Fibroblast of lung (primary cell): ENCODE results near the gene DSP. TPM values are rescaled to one million over a fixed set of nuclear protein-coding genes. Genes with fewer than 3 reads are reported as not detected.

Experiments
- DNase-seq, 2 donors: peaks; one replicate each; pipeline versions ENCODE4 v3.0.0 to v3.0.0-alpha.2; 2010; ENCODE audit warnings: low read depth in 2 of 2
- H2AFZ ChIP-seq: 2 replicates; pipeline ENCODE4 v1.5.1; 2012; ENCODE audit warnings: low read length, control low read depth, inconsistent platforms
- H3K27ac ChIP-seq: 2 replicates; pipeline ENCODE4 v1.5.1; 2011; ENCODE audit warnings: low read length, control low read depth; ENCODE audit not compliant: insufficient read depth
- H3K27me3 ChIP-seq: 2 replicates; pipeline ENCODE4 v1.5.1; 2011; ENCODE audit warnings: mild to moderate bottlenecking, low read length; ENCODE audit not compliant: control insufficient read depth, insufficient read depth
- H3K36me3 ChIP-seq: 2 replicates; pipeline ENCODE4 v1.5.1; 2011; ENCODE audit warnings: low read length; ENCODE audit not compliant: control insufficient read depth, insufficient read depth
- H3K4me1 ChIP-seq: 2 replicates; pipeline ENCODE4 v1.5.1; 2011; ENCODE audit warnings: low read length; ENCODE audit not compliant: control insufficient read depth, insufficient read depth; ENCODE audit errors: extremely low read depth
- H3K4me2 ChIP-seq: 2 replicates; pipeline ENCODE4 v1.5.1; 2011; ENCODE audit warnings: low read length, control low read depth; ENCODE audit not compliant: insufficient read depth; ENCODE audit errors: extremely low read depth
- H3K4me3 ChIP-seq, 4 experiments: fragments of 200-600 bp in 1 of 4; sonication (generic) in 1 of 4; replicated peaks in 1 of 4; 2 replicates each; pipeline ENCODE4 v1.5.1; 2011 to 2016; ENCODE audit warnings: low read length in 4 of 4, low read depth in 3 of 4, mild to moderate bottlenecking in 3 of 4, control low read depth in 2 of 4, inconsistent platforms in 1 of 4, mixed read lengths in 1 of 4; ENCODE audit not compliant: insufficient read depth in 1 of 4; ENCODE audit errors: control extremely low read depth in 1 of 4
- H3K79me2 ChIP-seq: 2 replicates; pipeline ENCODE4 v1.5.1; 2012; ENCODE audit warnings: mild to moderate bottlenecking, low read length, inconsistent platforms; ENCODE audit not compliant: control insufficient read depth, insufficient read depth
- H3K9ac ChIP-seq: 2 replicates; pipeline ENCODE4 v1.5.1; 2011; ENCODE audit warnings: mild to moderate bottlenecking, low read length, control low read depth; ENCODE audit not compliant: insufficient read depth
- H3K9me3 ChIP-seq: 2 replicates; pipeline ENCODE4 v1.5.1; 2012; ENCODE audit warnings: low read depth, low read length; ENCODE audit not compliant: control insufficient read depth, insufficient read depth
- H4K20me1 ChIP-seq: 2 replicates; pipeline ENCODE4 v1.5.1; 2011; ENCODE audit warnings: low read length; ENCODE audit not compliant: control insufficient read depth, insufficient read depth; ENCODE audit errors: extremely low read depth
- EZH2 ChIP-seq: IDR thresholded peaks from 2 replicates; pipeline ENCODE4 v1.5.1; 2012; ENCODE audit warnings: low read length, control low read depth, mild to moderate bottlenecking; ENCODE audit errors: missing control alignments
- polyA plus RNA-seq, 2 donors: library from polyadenylated mRNA; depleted of rRNA in 1 of 2; stranded (reverse) in 1 of 2; unstranded in 1 of 2; fragments of >200 nt; gene quantifications; 2 replicates each; pipeline ENCODE4 v1.2.1, GENCODE V29; 2011 to 2012; ENCODE audit warnings: missing spikeins in 1 of 2
- total RNA-seq: library from RNA; depleted of rRNA; stranded (reverse); fragments of >200 nt; gene quantifications from 2 replicates; pipeline ENCODE4 v1.2.1, GENCODE V29; 2014
- TF ChIP-seq, protein P1 (sequence below), 2 donors: IDR thresholded peaks in 1 of 2; conservative IDR thresholded peaks in 1 of 2; 1 replicate in 1 of 2; 2 replicates in 1 of 2; pipeline ENCODE4 v1.5.1; 2011 to 2012; ENCODE audit warnings: low read length in 2 of 2, control low read depth in 1 of 2, inconsistent platforms in 1 of 2, low read depth in 1 of 2, mild to moderate bottlenecking in 1 of 2

Gene DSP
- total and polyA plus RNA-seq, 2 donors (not counting 1 experiment from before 2014, with no cell fraction given), result 3.8 TPM; not detected in 1

DNA sequence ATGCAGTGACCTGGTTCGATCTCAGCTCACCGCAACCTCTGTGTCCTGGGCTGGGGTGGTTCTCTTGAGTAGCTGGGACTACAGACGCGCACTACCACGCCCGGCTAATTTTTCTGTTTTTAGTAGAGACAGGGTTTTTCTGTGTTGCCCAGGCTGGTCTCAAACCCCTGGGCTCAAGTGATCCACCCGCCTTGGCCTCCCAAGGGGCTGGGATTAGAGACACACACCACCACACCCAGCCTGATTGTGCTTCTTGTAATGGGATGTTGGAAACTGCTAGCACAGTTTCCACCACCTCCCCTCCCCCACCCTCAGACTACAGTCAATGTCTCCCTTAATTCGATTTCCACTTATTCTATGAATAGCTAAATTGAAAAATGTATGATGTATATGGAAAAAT, 22.6 kb upstream of the DSP start:
- TF ChIP-seq, protein P1, sequence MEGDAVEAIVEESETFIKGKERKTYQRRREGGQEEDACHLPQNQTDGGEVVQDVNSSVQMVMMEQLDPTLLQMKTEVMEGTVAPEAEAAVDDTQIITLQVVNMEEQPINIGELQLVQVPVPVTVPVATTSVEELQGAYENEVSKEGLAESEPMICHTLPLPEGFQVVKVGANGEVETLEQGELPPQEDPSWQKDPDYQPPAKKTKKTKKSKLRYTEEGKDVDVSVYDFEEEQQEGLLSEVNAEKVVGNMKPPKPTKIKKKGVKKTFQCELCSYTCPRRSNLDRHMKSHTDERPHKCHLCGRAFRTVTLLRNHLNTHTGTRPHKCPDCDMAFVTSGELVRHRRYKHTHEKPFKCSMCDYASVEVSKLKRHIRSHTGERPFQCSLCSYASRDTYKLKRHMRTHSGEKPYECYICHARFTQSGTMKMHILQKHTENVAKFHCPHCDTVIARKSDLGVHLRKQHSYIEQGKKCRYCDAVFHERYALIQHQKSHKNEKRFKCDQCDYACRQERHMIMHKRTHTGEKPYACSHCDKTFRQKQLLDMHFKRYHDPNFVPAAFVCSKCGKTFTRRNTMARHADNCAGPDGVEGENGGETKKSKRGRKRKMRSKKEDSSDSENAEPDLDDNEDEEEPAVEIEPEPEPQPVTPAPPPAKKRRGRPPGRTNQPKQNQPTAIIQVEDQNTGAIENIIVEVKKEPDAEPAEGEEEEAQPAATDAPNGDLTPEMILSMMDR (conservative IDR thresholded peaks at IDR 0.05 in 1 of 2, IDR thresholded peaks at IDR 0.05 in 1 of 2; ENCODE audit: low read depth in 1 of 2, low read length in 2 of 2), result no peak
- TF ChIP-seq EZH2, result no peak
- Histone ChIP-seq H4K20me1 (no peaks in the 10 kb centered on the region), H3K79me2 (no peaks in the 10 kb centered on the region), H3K27ac (no peak overlapping the region), H3K4me3 (no peak overlapping the region), H3K4me1 (no peaks in the 10 kb centered on the region), H3K36me3 (no peaks in the 10 kb centered on the region), H3K9me3 (no peaks in the 10 kb centered on the region), H2AFZ (no peak overlapping the region), H3K4me2 (no peak overlapping the region), H3K9ac (no peak overlapping the region), H3K27me3 (no peaks in the 10 kb centered on the region)
- no peak for DNase-seq

DNA sequence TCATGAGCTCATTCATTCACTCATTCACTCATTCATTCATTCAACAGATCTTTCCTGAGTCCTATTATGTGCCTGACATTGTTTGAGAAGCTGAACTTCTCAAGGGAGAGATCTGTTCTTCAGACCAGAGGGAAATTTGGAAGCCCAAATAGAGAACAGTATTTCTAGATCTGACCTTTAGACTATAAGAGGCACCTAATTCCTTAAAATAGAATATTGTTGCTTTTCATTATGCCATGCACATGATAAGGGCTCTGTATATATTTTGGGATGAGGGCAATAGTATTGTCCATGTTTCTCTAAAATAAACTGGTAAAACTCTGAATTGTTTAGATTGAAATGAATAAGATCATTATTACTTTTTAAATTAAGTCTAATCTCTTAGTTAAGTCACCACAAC, 18.6 kb upstream of the DSP start:
- H3K27me3 ChIP-seq, result no peaks in the 10 kb centered on the region
- no peak for DNase-seq
- H3K4me3 ChIP-seq, result no peak overlapping the region
- H3K4me1 ChIP-seq, result no peaks in the 10 kb centered on the region
- no peak for TF ChIP-seq EZH2
- TF ChIP-seq, protein P1 (conservative IDR thresholded peaks at IDR 0.05 in 1 of 2, IDR thresholded peaks at IDR 0.05 in 1 of 2; ENCODE audit: low read depth in 1 of 2, low read length in 2 of 2), result no peak
- H3K27ac ChIP-seq, result no peak overlapping the region
- no peaks in the 10 kb centered on the region for H3K79me2 ChIP-seq
- H3K9ac ChIP-seq, result no peak overlapping the region
- H2AFZ ChIP-seq, result no peak overlapping the region
- no peak overlapping the region for H3K4me2 ChIP-seq
- no peaks in the 10 kb centered on the region for H3K36me3 ChIP-seq
- no peaks in the 10 kb centered on the region for H3K9me3 ChIP-seq
- H4K20me1 ChIP-seq, result peaks cover 1% of the 10 kb centered on the region

DNA sequence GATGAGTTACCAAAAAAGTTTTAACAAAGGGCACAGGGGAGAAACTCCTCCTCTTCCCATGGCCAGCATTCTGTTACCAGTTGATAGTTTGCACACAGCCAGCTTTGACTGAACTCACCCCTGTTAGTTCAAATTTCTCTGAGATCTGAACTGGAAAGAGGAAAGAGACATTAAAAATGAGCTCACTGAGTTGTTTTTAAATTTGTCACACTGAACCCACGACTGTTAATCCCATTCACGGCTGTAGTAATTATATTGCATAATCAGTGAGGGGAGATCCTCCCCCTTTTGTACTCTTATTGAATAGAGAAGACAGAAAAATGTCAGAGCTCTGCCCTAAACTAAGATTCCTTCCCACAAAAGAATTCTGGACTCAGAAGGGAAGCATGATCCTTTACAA, 17.5 kb upstream of the DSP start:
- Histone ChIP-seq H4K20me1 (peaks cover 1% of the 10 kb centered on the region), H3K4me3 (no peak overlapping the region), H3K36me3 (no peaks in the 10 kb centered on the region), H3K4me2 (no peak overlapping the region), H2AFZ (no peak overlapping the region), H3K4me1 (no peaks in the 10 kb centered on the region), H3K27ac (no peak overlapping the region), H3K27me3 (no peaks in the 10 kb centered on the region), H3K9ac (no peak overlapping the region), H3K9me3 (no peaks in the 10 kb centered on the region), H3K79me2 (no peaks in the 10 kb centered on the region)
- TF ChIP-seq EZH2, result no peak
- TF ChIP-seq, protein P1 (conservative IDR thresholded peaks at IDR 0.05 in 1 of 2, IDR thresholded peaks at IDR 0.05 in 1 of 2; ENCODE audit: low read depth in 1 of 2, low read length in 2 of 2), result no peak
- DNase-seq, result no peak
